Loucy (cell line): ENCODE measurements around the gene WSB2.

Experiments
- H2AFZ ChIP-seq: fragments of 200-600 bp; sonication (generic); 2 replicates; pipeline ENCODE4 v1.6.0; 2016; ENCODE audit warnings: antibody characterized with exemption, mild to moderate bottlenecking, low read length, moderate library complexity
- H3F3A ChIP-seq: fragments of 200-600 bp; 2 replicates; pipeline ENCODE4 v1.6.0; 2016; ENCODE audit warnings: antibody characterized with exemption, low read depth, mild to moderate bottlenecking
- H3K27me3 ChIP-seq: fragments of 200-600 bp; sonication (generic); 2 replicates; pipeline ENCODE4 v1.6.1; 2014; ENCODE audit warnings: low read length, mild to moderate bottlenecking; ENCODE audit not compliant: insufficient read depth, poor library complexity, severe bottlenecking
- H3K36me3 ChIP-seq: fragments of 200-600 bp; sonication (generic); 2 replicates; pipeline ENCODE4 v1.6.1; 2016; ENCODE audit warnings: low read length; ENCODE audit not compliant: insufficient read depth
- H3K4me1 ChIP-seq: fragments of 200-600 bp; sonication (generic); 2 replicates; pipeline ENCODE4 v1.5.1; 2014; ENCODE audit warnings: low read length, mild to moderate bottlenecking; ENCODE audit not compliant: insufficient read depth, poor library complexity, severe bottlenecking
- H3K4me2 ChIP-seq: fragments of 200-600 bp; sonication (generic); 2 replicates; pipeline ENCODE4 v1.6.0; 2014; ENCODE audit warnings: antibody characterized with exemption, low read length, low read depth, mild to moderate bottlenecking; ENCODE audit not compliant: poor library complexity, severe bottlenecking
- H3K4me3 ChIP-seq: fragments of 200-600 bp; sonication (generic); 2 replicates; pipeline ENCODE4 v1.5.1; 2014; ENCODE audit warnings: low read length, mild to moderate bottlenecking, mixed read lengths; ENCODE audit not compliant: poor library complexity, severe bottlenecking
- H3K79me2 ChIP-seq: fragments of 200-600 bp; sonication (generic); 2 replicates; pipeline ENCODE4 v1.6.1; 2014; ENCODE audit warnings: low read length; ENCODE audit not compliant: insufficient read depth
- H3K9ac ChIP-seq: fragments of 200-600 bp; sonication (generic); 2 replicates; pipeline ENCODE4 v1.6.0; 2014; ENCODE audit warnings: mild to moderate bottlenecking, low read depth, low read length, moderate library complexity; ENCODE audit not compliant: poor library complexity, severe bottlenecking
- H3K9me2 ChIP-seq: fragments of 200-600 bp; sonication (generic); replicated peaks from 2 replicates; pipeline ENCODE4 v1.6.1; 2016; ENCODE audit warnings: low read depth, low read length, mixed read lengths
- H3K9me3 ChIP-seq: fragments of 200-600 bp; sonication (generic); 2 replicates; pipeline ENCODE4 v1.6.1; 2014; ENCODE audit warnings: mild to moderate bottlenecking, antibody characterized with exemption, low read length, low read depth; ENCODE audit not compliant: insufficient read depth
- H4K20me1 ChIP-seq: fragments of 200-600 bp; sonication (generic); 2 replicates; pipeline ENCODE4 v1.6.0; 2014; ENCODE audit warnings: antibody characterized with exemption, low read length, mild to moderate bottlenecking; ENCODE audit not compliant: insufficient read depth, poor library complexity, severe bottlenecking
- EZH2phosphoT487 ChIP-seq: fragments of 200-600 bp; IDR thresholded peaks from 2 replicates; pipeline ENCODE4 v1.6.1; 2018; ENCODE audit warnings: antibody characterized with exemption, mild to moderate bottlenecking, moderate library complexity, borderline replicate concordance
- TF ChIP-seq, protein P1 (sequence below): fragments of 200-600 bp; sonication (generic); conservative IDR thresholded peaks from 2 replicates; pipeline ENCODE4 v1.5.1; 2014; ENCODE audit warnings: mild to moderate bottlenecking, antibody characterized with exemption, low read length

Gene WSB2

GRCh38 chr12:118038137-118038536, 22.8 kb downstream of the WSB2 start:
- H3K79me2 ChIP-seq = no peaks in the 10 kb centered on the region
- no peaks in the 10 kb centered on the region for H3K27me3 ChIP-seq
- no peaks in the 10 kb centered on the region for H4K20me1 ChIP-seq
- H2AFZ ChIP-seq = no peak overlapping the region
- no peak for TF ChIP-seq EZH2phosphoT487
- TF ChIP-seq, protein P1, sequence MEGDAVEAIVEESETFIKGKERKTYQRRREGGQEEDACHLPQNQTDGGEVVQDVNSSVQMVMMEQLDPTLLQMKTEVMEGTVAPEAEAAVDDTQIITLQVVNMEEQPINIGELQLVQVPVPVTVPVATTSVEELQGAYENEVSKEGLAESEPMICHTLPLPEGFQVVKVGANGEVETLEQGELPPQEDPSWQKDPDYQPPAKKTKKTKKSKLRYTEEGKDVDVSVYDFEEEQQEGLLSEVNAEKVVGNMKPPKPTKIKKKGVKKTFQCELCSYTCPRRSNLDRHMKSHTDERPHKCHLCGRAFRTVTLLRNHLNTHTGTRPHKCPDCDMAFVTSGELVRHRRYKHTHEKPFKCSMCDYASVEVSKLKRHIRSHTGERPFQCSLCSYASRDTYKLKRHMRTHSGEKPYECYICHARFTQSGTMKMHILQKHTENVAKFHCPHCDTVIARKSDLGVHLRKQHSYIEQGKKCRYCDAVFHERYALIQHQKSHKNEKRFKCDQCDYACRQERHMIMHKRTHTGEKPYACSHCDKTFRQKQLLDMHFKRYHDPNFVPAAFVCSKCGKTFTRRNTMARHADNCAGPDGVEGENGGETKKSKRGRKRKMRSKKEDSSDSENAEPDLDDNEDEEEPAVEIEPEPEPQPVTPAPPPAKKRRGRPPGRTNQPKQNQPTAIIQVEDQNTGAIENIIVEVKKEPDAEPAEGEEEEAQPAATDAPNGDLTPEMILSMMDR = no peak
- peaks cover 74% of the 10 kb centered on the region; the same call in 1 of the 2 replicates for H3K36me3 ChIP-seq
- H3F3A ChIP-seq = no peaks in the 10 kb centered on the region
- H3K4me3 ChIP-seq = no peak overlapping the region
- H3K9me2 ChIP-seq = no peaks in the 10 kb centered on the region
- H3K9ac ChIP-seq = no peak overlapping the region
- H3K4me2 ChIP-seq = no peak overlapping the region
- no peaks in the 10 kb centered on the region for H3K9me3 ChIP-seq
- H3K4me1 ChIP-seq = no peaks in the 10 kb centered on the region

GRCh38 chr12:118036672-118037411, 24.1 kb downstream of the WSB2 start:
- H3K4me2 ChIP-seq = no peak overlapping the region
- H3K79me2 ChIP-seq = no peaks in the 10 kb centered on the region
- H3K27me3 ChIP-seq = no peaks in the 10 kb centered on the region
- H3K9me2 ChIP-seq = no peaks in the 10 kb centered on the region
- H3K4me3 ChIP-seq = no peak overlapping the region
- H3K4me1 ChIP-seq = no peaks in the 10 kb centered on the region
- H3K9ac ChIP-seq = no peak overlapping the region
- peaks cover 74% of the 10 kb centered on the region; the same call in 1 of the 2 replicates for H3K36me3 ChIP-seq
- no peaks in the 10 kb centered on the region for H3K9me3 ChIP-seq
- H3F3A ChIP-seq = no peaks in the 10 kb centered on the region
- H4K20me1 ChIP-seq = no peaks in the 10 kb centered on the region
- no peak overlapping the region for H2AFZ ChIP-seq
- no peak for TF ChIP-seq EZH2phosphoT487
- TF ChIP-seq, protein P1 = no peak

GRCh38 chr12:118035190-118036041, 25.6 kb downstream of the WSB2 start:
- no peak overlapping the region for H3K4me3 ChIP-seq
- no peaks in the 10 kb centered on the region for H3K79me2 ChIP-seq
- H3K36me3 ChIP-seq = peaks cover 72% of the 10 kb centered on the region; the same call in 1 of the 2 replicates
- no peaks in the 10 kb centered on the region for H3K27me3 ChIP-seq
- H4K20me1 ChIP-seq = no peaks in the 10 kb centered on the region
- no peak overlapping the region for H3K4me2 ChIP-seq
- H3K9me3 ChIP-seq = no peaks in the 10 kb centered on the region
- H2AFZ ChIP-seq = no peak overlapping the region
- H3K9ac ChIP-seq = no peak overlapping the region
- H3F3A ChIP-seq = no peaks in the 10 kb centered on the region
- H3K4me1 ChIP-seq = no peaks in the 10 kb centered on the region
- H3K9me2 ChIP-seq = no peaks in the 10 kb centered on the region
- no peak for TF ChIP-seq EZH2phosphoT487
- TF ChIP-seq, protein P1 = no peak
